ENCODE measurements around the gene MGAT4C.

DNA sequence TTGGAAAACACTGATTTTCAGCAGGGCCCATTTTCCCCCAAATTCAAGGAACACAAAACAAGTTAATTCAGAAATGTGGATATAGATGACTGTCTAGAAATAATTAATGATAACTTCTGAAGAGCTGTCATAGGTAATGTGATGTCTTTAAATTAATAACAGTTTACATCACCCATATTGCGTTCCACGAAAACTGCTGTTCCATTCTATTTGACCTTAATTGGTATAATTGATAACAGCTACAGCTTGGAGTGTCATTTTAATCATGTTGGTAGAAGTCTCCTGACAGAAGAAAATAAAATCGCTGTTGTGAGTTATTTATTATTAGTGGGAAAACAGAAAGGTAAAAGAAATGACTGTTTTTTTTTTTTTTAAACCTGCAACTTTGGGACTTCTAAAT, 36.3 kb upstream of the MGAT4C start:
- TF ChIP-seq, protein P1, sequence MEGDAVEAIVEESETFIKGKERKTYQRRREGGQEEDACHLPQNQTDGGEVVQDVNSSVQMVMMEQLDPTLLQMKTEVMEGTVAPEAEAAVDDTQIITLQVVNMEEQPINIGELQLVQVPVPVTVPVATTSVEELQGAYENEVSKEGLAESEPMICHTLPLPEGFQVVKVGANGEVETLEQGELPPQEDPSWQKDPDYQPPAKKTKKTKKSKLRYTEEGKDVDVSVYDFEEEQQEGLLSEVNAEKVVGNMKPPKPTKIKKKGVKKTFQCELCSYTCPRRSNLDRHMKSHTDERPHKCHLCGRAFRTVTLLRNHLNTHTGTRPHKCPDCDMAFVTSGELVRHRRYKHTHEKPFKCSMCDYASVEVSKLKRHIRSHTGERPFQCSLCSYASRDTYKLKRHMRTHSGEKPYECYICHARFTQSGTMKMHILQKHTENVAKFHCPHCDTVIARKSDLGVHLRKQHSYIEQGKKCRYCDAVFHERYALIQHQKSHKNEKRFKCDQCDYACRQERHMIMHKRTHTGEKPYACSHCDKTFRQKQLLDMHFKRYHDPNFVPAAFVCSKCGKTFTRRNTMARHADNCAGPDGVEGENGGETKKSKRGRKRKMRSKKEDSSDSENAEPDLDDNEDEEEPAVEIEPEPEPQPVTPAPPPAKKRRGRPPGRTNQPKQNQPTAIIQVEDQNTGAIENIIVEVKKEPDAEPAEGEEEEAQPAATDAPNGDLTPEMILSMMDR (IDR thresholded peaks at IDR 0.05) = no peak
- TF ChIP-seq POLR2A (IDR thresholded peaks at IDR 0.05) = no peak

Data from adrenal gland (tissue), 5 donors.